Skin epidermis (tissue), 12 donors: ENCODE measurements around the gene SPATS2.
"Not testable (repeated sequence)": the region's sequence is repeated elsewhere in the genome, so short reads cannot be mapped to it uniquely, and the experiment has no call there.

Experiments
- H3K27ac ChIP-seq, 21 experiments: fragments of 200-600 bp; sonication (generic) in 11 of 21; one replicate each; pipeline ENCODE4 v1.5.0; 2020; ENCODE audit warnings: mild to moderate bottlenecking in 3 of 21, inconsistent platforms in 2 of 21, moderate library complexity in 2 of 21
- H3K4me3 ChIP-seq, 7 experiments: fragments of 200-600 bp; sonication (generic) in 2 of 7; one replicate each; pipeline ENCODE4 v1.5.0; 2020; ENCODE audit warnings: inconsistent platforms in 2 of 7, mild to moderate bottlenecking in 2 of 7, moderate library complexity in 1 of 7

SPATS2 gene

DNA sequence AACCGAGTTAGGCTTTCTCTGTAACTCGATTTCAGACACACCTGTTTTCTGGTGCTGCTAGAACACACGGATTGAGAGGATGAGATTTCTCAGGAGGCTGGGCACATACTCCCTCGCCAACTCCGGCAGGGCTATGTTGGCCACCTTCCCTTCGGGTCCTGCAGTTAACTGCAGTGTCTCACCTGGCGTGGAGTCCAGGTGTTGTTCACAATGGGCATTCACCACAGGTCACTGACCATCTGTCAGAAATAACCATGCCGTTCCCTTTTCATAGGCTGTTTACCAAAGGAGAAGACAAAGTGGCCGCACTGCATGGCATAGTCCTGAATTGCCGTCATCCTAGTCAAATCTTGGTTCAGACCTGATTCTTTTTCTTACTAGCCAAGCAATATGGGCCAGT lies 166.1 kb downstream of the SPATS2 start:
- no peak overlapping the region for H3K27ac ChIP-seq
- no peak overlapping the region for H3K4me3 ChIP-seq

DNA sequence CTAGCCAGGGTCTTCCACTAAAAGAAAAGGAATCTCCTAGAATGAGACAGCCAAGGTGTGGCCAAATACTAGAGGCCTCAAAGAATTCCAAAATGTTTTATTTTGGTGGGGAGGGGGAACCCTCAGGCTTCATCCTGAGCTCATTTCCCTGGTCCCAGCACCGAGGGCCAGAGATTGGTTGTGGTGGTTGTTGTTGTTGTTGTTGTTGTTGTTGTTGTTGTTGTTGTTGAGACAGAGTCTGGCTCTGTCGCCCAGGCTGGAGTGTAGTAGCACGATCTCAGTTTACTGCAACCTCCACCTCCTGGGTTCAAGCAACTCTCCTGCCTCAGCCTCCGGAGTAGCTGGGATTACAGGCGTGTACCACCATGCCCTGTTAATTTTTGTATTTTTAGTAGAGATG lies 166.9 kb downstream of the SPATS2 start:
- H3K4me3 ChIP-seq, H3K27ac ChIP-seq: not testable (repeated sequence)

DNA sequence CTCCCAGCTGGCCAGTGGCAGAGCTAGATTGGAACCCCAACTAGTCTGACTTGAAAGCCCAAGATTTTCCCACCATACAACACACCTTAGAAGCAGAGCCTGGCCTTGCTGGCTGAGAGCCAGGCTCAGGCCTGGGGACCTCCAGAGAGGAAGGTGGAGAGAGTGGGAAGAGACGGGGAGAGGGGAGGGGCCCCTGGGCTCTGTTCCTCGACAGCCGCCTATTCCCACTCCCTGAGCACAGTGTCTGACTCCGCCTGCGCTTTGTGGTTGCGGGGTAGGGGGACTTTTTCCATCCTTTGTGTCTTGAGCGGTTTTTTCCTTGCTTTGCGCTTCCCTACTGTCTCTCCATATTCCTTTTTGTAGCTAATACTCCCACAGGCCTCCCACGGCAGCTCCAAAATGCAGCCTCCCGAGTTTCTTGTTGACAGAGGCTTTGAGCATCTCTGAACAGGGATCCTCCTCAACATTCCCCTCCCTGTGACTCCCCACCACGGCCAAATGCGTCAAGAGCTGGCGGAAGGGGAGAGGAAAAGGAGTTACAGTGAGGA lies 167.5 kb downstream of the SPATS2 start:
- Histone ChIP-seq H3K27ac (no peak overlapping the region), H3K4me3 (no peak overlapping the region)

DNA sequence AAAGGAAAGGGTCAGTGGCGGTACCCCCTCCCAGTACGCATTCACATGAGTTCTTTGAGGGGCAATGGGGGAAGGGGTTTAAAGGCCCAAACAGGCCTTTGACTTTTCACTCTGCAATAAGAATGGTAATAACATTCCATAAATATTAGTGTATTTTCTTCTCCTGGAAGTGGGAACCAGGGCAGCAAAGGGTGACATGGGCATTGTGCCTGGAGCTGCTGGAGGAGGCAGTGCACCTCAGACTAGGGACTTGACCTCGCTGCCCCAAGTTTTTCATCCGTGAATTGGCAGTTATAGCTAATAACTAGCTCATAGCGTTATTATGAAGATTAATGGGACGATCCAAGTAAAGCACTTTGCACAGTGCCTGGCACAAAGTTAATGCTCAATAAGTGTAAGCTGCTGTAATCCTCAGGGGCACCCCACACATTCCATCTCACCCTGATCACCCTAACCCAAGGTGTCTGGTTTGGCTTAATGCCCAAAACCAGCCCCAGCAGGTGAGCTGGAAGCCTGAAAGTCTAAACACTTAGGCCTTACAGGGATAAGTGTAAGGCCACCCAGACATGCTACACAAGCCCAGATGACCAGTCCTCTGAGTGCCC lies 168.8 kb downstream of the SPATS2 start:
- no peak overlapping the region for H3K4me3 ChIP-seq

DNA sequence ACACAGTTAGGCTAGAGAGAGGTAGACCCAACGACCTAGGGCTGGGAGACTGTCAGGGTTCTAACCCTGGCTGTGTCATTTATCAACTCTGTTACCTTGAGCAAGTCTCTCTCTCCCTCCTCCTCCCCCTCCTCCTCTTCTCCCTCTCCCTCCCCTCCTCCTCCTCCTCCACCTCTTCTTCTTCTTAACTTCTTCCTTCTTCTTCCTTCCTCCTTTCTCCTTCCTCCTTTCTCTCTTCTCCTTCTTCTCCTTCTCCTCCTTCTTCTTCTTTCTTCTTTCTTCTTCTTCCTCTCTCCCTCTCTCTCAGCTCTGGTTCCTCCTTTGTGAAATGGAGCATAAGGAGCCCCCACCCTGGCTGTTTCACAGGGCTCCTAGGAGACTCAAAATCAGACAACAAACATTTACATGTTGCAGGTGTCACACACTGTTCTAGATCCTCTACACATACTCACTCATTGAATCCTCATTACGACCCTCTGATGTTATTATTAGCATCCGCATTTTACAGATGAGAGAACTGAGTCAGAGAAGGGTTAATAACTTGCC lies 169.3 kb downstream of the SPATS2 start:
- Histone ChIP-seq H3K27ac (no peak overlapping the region), H3K4me3 (no peak overlapping the region)

More for the DNA sequence above, 168.8 kb downstream of the SPATS2 start:
- H3K27ac ChIP-seq: no peak overlapping the region

DNA sequence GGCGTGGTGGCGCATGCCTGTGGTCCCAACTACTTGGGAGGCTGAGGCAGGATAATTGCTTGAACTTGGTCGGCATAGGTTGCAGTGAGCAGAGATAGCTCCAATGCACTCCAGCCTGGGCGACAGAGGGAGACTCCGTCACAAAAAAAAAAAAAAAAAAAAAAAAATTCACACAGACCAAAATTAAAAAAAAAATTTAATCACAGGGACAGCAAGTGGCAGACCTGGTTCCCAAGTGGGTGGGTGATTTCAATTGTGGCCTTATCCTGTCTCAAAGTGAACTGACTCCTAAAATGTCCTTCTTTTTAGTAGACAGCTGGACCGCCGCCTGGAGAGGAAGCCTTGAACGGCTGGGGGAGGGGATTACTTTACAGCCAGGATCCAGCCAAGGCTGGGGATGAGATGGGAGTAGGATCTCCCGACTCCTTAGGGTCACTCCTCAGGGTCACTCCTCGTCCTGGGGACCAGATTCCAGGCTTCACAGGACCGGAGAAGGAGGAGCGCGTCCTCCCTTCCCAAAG lies 170.0 kb downstream of the SPATS2 start:
- Histone ChIP-seq H3K4me3 (peak overlapping the region in 3 of 7 experiments; percentile 25 to 46 (median 45)), H3K27ac (no peak overlapping the region)

DNA sequence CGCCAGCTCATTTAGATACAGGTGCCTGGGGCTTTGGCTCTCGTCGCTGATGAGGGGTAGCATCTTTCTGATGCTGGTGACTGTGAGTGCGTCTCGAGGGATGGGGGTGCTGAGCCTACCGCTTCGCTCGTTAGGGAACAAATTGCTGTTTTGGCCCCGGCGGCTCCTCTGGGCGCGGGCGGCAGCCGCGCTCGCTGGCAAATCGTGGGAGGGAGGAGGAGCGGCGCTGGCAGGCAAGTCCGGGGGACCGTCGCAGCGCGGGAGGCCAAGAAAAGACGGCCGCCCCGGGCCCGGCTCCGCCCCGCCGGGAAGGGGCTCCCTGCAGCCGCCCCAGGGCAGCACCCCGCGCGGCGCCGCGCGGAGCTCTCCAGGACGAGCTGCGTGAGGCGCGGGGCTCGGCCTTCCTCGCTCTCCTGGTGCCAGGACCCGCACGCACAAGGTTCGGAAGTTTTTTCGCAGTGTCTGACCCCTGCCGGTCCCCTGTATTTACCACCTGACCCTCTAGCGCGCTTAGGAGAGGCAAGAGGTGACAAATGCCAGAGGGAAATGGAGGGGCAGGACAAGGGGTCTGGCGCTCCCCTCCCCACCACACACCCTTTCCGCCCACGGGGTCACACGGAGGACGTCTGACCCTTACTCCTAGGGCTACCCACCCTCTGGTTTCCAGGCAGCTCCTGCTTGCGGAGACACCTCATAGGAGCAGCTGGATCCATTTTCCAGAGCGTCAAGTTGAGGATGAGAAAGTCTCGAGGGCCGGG lies 170.7 kb downstream of the SPATS2 start:
- H3K4me3 ChIP-seq: peak overlapping the region; percentile 25 to 46 (median 41)

DNA sequence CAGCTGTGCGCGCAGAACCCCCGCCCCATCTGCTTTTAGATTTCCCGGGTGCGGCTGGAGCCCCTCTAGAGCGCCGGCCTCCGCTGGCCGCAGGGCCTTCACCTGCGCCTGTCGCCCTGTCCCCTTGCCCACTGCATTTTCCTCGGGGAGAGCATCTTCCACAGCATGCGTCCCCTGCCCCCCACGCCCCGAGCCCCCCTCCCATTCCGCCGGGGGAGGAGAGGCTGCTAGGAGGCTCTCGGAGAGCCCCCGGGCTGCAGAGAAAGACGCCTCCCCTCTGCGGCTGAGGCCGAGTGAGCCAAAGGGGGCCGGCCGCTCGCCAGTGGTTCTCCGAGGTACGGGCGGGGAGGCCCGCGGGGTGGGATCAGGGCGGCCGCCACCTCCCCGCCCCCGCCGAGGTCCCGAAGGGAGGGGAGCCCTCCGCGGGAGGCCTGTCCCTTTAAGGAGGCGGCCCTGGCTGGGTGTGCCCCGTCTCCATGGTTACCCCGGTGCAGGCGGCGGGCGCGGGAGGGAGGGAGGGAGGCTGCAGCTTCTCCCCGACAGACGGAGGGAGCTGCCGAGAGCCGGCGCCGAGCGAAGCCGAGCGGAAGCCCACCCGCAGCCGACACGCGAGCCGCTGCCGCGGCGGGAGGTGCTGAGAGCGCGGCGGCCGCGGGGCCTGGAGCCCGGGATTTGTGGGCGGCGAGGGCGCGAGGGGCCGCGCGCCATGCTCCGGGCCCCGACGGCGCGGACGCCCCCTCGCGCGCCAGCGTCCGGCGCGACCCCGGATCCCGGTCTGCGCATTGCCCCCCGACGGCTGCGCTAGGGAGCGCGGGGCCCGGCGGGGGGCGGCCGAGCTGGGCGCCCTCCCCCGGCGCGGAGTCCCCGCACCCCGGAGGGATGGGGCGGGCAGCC lies 171.5 kb downstream of the SPATS2 start, which contains the start of gene KCNH3:
KCNH3 (plus strand) TSS at position 521 of the 894 bp plus-strand sequence. CDS start 387 bp downstream, outside the sequence.
- peak within 1 kb of the TSS; percentile 25 to 46 (median 41) for H3K4me3 ChIP-seq
- H3K27ac ChIP-seq: peak within 1 kb of the TSS in 1 of 21 experiments; percentile 37

More for the DNA sequence above, 170.7 kb downstream of the SPATS2 start:
- no peak overlapping the region for H3K27ac ChIP-seq

DNA sequence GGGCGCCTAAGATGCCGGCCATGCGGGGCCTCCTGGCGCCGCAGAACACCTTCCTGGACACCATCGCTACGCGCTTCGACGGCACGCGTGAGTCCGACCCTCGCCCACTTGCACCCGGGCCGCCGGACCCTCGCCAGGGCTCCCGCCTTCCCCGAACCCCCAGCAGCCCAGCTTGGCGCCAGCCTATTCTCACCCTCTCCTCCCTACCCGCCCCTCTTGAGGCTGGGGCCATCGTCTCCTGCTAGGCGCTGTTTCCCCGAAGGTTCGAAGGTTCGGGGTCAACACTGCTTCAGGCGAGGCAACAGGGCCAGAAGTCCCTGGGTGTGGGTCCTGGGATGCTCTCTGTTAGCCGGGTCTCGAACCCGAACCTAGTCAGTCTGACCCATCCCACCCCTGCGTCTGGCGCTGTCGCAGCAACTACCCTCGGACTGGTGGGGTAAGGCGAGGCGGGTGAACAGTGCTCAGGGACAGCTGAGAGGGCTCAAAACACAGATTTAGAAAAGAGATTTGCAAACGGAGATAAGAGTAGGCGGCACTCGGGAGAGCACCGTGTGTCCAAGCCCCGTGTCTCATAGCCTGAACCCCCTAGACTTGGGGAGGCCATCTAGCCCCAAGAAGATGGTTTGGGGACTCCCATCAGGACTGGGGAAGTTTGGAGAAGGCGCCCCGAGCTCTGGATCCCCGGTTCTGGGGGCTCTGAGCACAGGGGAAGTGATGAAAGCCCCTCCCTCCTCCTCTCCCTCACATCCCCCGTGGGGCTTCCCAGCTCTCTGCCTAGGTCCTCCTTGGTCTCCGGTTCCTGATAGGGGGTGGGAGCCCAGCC lies 172.4 kb downstream of the SPATS2 start:
- H3K4me3 ChIP-seq: peak overlapping the region in 4 of 7 experiments; percentile 35 to 46 (median 44)

DNA sequence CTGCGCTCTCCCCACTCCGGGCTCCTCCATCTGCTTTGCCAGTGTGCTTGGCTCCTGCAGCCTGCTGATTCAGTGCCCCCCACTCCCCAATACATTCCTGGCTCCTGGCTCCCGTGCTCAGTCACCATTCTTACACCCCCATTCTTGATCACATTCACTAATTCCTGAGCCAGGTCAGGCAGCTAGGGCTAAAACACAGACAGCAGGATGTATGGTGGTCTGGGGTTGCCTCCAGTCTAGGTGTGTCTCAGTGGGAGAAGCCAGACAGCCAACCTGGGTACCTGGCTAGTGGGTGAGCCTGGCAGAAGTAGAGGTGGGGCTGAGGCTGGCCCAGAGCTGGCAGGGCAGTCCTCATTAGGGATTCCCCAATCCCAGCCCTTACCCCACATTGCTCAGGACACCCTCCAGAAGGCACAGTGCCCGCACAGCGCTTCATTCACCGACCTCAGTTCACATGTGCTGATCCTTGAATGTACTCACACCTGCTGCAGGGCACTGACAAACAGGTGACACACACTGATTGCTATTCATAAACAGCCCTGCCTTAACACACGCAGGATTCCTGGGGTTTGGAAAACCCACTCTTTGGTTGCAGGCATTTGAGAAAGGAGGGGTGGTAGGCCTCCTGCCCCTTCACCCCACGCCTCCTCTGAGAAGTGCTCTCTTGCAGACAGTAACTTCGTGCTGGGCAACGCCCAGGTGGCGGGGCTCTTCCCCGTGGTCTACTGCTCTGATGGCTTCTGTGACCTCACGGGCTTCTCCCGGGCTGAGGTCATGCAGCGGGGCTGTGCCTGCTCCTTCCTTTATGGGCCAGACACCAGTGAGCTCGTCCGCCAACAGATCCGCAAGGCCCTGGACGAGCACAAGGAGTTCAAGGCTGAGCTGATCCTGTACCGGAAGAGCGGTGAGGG lies 173.2 kb downstream of the SPATS2 start:
- peak overlapping the region in 1 of 21 experiments; percentile 37 for H3K27ac ChIP-seq
- H3K4me3 ChIP-seq: peak overlapping the region in 1 of 7 experiments; percentile 43

More for the DNA sequence above, 172.4 kb downstream of the SPATS2 start:
- peak overlapping the region in 1 of 21 experiments; percentile 37 for H3K27ac ChIP-seq

DNA sequence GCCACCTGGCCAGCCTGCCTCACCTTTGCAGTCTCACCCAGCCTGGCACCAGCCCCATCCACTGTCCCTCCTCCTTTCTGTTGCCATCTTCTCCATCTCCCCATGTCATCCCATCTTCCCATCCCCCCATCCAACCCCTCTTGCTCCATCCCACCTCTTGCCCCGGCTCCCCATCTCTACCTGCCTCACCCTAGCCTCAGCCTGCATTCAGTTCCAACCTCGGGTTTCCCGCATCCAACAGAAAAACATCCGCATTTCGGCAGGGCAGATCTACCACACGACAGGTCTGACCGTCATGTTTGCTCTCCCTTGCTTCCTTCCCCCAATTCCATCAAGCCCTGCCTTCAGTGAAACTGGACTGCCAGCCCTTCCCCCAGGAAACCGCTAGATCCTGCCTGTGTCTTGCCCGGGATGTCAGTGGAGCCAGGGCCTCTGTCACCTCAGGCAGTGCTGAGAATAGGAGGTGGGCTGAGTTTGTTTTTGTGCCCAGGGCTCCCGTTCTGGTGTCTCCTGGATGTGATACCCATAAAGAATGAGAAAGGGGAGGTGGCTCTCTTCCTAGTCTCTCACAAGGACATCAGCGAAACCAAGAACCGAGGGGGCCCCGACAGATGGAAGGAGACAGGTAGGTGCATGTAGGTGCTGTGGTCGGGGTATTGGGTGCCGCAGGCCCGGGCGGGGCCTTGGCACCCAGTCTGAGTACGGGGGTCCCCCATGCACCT lies 174.0 kb downstream of the SPATS2 start:
- peak overlapping the region in 1 of 21 experiments; percentile 30 for H3K27ac ChIP-seq

DNA sequence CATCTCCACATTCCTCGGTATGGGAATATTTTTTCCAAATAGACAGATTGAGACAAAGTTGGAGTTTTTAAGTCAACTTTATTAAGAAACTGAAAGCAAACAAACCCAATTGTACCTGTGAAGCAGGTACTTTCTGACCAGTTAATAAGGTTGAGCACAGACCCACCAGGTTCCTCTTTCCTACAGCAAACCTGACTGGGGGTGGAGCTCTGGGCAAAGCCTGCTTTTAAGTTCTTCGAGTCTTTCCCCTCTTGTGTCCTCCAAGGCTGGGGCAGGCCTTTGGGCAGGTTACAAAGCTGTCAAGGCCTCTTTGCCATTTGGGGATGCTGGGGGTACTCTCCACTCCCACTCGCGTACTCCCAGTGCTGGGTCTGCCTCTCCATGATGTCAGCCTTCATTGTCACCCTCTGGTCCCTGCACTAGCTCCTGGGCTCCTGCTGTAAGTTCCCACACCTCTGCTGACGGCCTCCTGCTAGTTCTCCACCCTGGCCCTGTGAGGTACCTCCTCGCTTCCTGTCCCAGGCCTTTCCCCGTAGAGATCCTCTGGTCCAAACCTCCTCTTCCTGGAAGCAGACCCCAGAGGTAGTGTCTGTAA lies 174.7 kb downstream of the SPATS2 start:
- no peak overlapping the region for H3K27ac ChIP-seq
- no peak overlapping the region for H3K4me3 ChIP-seq

More for the DNA sequence above, 174.0 kb downstream of the SPATS2 start:
- no peak overlapping the region for H3K4me3 ChIP-seq

DNA sequence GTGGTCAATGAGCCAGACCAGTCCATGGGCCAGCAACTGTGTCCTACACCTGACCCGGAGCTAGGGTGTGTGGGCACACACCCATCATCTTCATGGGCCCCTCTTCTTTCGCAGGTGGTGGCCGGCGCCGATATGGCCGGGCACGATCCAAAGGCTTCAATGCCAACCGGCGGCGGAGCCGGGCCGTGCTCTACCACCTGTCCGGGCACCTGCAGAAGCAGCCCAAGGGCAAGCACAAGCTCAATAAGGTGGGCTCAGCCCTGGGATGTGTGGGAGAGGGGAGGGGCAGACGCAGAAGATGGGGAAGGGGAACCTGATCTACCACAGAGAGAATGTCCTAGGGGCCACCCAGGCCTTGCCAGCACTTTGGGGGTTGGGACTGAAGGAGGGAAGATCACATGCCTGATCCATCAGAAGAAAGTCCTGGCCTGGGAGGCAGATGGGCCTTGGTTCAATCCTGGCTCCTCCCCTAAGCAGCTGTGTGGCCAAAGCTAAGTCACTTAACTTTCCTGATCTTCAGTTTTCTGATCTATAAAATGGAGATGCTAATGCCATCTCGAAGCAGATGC lies 175.4 kb downstream of the SPATS2 start:
- no peak overlapping the region for H3K4me3 ChIP-seq

DNA sequence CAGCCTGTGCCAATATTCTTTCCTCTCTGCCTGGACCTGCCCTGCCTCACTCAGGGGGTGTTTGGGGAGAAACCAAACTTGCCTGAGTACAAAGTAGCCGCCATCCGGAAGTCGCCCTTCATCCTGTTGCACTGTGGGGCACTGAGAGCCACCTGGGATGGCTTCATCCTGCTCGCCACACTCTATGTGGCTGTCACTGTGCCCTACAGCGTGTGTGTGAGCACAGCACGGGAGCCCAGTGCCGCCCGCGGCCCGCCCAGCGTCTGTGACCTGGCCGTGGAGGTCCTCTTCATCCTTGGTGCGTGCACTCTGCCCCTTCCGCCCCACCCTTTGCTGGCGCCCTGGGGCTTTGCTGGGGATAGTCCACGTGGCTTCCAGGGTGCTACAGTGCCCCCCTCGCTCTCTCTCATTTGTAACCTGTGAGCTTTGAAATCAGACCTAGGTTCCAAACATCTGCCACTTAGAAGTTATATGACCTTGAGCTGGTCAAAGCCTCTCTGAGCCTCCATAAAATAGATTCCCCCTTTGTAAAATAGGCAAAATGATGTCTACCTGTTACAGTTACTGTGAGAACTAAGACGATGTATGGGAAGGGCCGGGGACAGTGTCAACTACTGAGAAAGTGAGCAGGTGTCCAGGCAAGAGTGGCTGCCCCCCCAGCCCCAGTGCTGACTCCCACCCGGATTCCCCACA lies 176.1 kb downstream of the SPATS2 start:
- H3K27ac ChIP-seq: no peak overlapping the region
- no peak overlapping the region for H3K4me3 ChIP-seq

More for the DNA sequence above, 175.4 kb downstream of the SPATS2 start:
- no peak overlapping the region for H3K27ac ChIP-seq
